GM23338 (cell line): ENCODE measurements around the gene PCSK4. TPM values are rescaled to one million over a fixed set of nuclear protein-coding genes. Genes with fewer than 3 reads are reported as not detected.

Experiments
- CREB1 ChIP-seq: fragments of 250-450 bp; sonication (Bioruptor Pico); IDR thresholded peaks from 2 replicates; pipeline ENCODE4 v1.5.0; 2020; ENCODE audit warnings: low read depth, mild to moderate bottlenecking, moderate library complexity
- EZH2phosphoT487 ChIP-seq: fragments of 200-600 bp; sonication (generic); IDR thresholded peaks from one replicate; pipeline ENCODE4 v1.8.1; 2018; ENCODE audit warnings: antibody characterized with exemption; ENCODE audit not compliant: unreplicated experiment
- NANOG ChIP-seq: IDR thresholded peaks from 2 replicates; pipeline ENCODE4 v1.6.1; 2016; ENCODE audit warnings: antibody characterized with exemption, borderline replicate concordance
- STAT1 ChIP-seq: IDR thresholded peaks from one replicate; pipeline ENCODE4 v1.6.1; 2016; ENCODE audit warnings: antibody characterized with exemption; ENCODE audit not compliant: unreplicated experiment
- ZNF114 ChIP-seq: fragments of 250-450 bp; sonication (Bioruptor Pico); IDR thresholded peaks from 2 replicates; pipeline ENCODE4 v1.5.0; 2020; ENCODE audit warnings: mild to moderate bottlenecking, moderate library complexity
- polyA plus RNA-seq: library from polyadenylated mRNA; unstranded; fragments of >200 nt; fragmentation: Nextera tagmentation; extraction: Ambion mirVana; gene quantifications from 2 replicates; pipeline ENCODE4 v1.2.1, GENCODE V29; 2016
- total RNA-seq: library from RNA; depleted of rRNA; stranded (reverse); fragments of >200 nt; shearing (Covaris generic); gene quantifications from 2 replicates; pipeline ENCODE4 v1.2.3, GENCODE V29; 2014
- TF ChIP-seq, protein P1 (sequence below): IDR thresholded peaks from one replicate; pipeline ENCODE4 v1.6.1; 2018; ENCODE audit warnings: antibody characterized with exemption; ENCODE audit not compliant: unreplicated experiment
- TF ChIP-seq, protein P2 (sequence below): fragments of 250-450 bp; sonication (Bioruptor Pico); IDR thresholded peaks from 2 replicates; pipeline ENCODE4 v1.5.0; 2020; ENCODE audit warnings: mild to moderate bottlenecking, moderate library complexity

Gene PCSK4
- total and polyA plus RNA-seq, 2 experiments from 2014 or later = 3.8 to 15.1 TPM

DNA sequence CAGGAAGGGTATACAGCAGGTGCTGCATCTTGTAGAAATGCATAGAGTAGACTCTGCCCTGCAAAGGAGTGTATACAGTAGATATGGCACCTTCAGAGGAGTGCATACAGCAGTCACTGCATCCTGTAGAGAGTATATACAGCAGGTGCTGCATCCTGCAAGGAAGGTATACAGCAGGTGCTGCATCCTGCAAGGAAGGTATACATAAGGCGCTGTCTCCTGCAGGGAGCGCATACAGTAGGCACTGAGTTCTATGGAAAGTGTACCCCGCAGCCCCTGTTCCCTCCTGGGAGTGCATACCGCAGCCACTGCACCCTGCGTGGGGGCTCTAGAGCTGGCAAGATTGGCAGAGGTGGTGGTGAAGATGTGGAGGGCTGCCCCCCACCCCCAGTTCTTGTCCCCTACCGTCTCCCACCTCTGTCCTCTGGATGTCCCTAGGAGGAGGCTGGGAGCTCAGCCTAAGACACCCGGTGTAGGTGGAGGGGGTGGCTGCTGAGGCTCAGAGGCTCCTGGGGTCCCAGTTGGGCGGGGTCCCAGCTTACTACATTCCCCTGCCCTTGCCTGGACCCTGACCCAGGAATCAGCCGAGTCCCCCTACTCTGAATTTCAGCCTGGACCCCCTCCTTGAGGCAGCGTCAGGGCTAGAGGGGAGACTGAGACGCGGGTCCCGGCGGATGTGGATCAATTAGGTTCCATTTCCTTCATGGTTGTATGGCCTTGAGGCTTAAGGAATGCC, 25.0 kb upstream of the PCSK4 start (continued):
- TF ChIP-seq, protein P1, sequence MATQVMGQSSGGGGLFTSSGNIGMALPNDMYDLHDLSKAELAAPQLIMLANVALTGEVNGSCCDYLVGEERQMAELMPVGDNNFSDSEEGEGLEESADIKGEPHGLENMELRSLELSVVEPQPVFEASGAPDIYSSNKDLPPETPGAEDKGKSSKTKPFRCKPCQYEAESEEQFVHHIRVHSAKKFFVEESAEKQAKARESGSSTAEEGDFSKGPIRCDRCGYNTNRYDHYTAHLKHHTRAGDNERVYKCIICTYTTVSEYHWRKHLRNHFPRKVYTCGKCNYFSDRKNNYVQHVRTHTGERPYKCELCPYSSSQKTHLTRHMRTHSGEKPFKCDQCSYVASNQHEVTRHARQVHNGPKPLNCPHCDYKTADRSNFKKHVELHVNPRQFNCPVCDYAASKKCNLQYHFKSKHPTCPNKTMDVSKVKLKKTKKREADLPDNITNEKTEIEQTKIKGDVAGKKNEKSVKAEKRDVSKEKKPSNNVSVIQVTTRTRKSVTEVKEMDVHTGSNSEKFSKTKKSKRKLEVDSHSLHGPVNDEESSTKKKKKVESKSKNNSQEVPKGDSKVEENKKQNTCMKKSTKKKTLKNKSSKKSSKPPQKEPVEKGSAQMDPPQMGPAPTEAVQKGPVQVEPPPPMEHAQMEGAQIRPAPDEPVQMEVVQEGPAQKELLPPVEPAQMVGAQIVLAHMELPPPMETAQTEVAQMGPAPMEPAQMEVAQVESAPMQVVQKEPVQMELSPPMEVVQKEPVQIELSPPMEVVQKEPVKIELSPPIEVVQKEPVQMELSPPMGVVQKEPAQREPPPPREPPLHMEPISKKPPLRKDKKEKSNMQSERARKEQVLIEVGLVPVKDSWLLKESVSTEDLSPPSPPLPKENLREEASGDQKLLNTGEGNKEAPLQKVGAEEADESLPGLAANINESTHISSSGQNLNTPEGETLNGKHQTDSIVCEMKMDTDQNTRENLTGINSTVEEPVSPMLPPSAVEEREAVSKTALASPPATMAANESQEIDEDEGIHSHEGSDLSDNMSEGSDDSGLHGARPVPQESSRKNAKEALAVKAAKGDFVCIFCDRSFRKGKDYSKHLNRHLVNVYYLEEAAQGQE = no peak
- TF ChIP-seq, protein P2, sequence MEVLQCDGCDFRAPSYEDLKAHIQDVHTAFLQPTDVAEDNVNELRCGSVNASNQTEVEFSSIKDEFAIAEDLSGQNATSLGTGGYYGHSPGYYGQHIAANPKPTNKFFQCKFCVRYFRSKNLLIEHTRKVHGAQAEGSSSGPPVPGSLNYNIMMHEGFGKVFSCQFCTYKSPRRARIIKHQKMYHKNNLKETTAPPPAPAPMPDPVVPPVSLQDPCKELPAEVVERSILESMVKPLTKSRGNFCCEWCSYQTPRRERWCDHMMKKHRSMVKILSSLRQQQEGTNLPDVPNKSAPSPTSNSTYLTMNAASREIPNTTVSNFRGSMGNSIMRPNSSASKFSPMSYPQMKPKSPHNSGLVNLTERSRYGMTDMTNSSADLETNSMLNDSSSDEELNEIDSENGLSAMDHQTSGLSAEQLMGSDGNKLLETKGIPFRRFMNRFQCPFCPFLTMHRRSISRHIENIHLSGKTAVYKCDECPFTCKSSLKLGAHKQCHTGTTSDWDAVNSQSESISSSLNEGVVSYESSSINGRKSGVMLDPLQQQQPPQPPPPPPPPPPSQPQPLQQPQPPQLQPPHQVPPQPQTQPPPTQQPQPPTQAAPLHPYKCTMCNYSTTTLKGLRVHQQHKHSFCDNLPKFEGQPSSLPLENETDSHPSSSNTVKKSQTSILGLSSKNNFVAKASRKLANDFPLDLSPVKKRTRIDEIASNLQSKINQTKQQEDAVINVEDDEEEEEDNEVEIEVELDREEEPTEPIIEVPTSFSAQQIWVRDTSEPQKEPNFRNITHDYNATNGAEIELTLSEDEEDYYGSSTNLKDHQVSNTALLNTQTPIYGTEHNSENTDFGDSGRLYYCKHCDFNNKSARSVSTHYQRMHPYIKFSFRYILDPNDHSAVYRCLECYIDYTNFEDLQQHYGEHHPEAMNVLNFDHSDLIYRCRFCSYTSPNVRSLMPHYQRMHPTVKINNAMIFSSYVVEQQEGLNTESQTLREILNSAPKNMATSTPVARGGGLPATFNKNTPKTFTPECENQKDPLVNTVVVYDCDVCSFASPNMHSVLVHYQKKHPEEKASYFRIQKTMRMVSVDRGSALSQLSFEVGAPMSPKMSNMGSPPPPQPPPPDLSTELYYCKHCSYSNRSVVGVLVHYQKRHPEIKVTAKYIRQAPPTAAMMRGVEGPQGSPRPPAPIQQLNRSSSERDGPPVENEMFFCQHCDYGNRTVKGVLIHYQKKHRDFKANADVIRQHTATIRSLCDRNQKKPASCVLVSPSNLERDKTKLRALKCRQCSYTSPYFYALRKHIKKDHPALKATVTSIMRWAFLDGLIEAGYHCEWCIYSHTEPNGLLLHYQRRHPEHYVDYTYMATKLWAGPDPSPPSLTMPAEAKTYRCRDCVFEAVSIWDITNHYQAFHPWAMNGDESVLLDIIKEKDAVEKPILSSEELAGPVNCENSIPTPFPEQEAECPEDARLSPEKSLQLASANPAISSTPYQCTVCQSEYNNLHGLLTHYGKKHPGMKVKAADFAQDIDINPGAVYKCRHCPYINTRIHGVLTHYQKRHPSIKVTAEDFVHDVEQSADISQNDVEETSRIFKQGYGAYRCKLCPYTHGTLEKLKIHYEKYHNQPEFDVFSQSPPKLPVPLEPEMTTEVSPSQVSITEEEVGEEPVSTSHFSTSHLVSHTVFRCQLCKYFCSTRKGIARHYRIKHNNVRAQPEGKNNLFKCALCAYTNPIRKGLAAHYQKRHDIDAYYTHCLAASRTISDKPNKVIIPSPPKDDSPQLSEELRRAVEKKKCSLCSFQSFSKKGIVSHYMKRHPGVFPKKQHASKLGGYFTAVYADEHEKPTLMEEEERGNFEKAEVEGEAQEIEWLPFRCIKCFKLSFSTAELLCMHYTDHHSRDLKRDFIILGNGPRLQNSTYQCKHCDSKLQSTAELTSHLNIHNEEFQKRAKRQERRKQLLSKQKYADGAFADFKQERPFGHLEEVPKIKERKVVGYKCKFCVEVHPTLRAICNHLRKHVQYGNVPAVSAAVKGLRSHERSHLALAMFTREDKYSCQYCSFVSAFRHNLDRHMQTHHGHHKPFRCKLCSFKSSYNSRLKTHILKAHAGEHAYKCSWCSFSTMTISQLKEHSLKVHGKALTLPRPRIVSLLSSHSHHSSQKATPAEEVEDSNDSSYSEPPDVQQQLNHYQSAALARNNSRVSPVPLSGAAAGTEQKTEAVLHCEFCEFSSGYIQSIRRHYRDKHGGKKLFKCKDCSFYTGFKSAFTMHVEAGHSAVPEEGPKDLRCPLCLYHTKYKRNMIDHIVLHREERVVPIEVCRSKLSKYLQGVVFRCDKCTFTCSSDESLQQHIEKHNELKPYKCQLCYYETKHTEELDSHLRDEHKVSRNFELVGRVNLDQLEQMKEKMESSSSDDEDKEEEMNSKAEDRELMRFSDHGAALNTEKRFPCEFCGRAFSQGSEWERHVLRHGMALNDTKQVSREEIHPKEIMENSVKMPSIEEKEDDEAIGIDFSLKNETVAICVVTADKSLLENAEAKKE (CRISPR knock-in tag) = no peak
- TF ChIP-seq ZNF114 (CRISPR knock-in tag) (no peak), CREB1 (CRISPR knock-in tag) (no peak), STAT1 (no peak), NANOG (no peak), EZH2phosphoT487 (no peak)
